Stomach smooth muscle (tissue), 2 donors: ENCODE measurements around the gene ELOVL4.

Experiments used
- H3K27ac ChIP-seq: one replicate; pipeline ENCODE4 v1.7.0; 2013; ENCODE audit warnings: mild to moderate bottlenecking, low read length, inconsistent platforms
- H3K27me3 ChIP-seq, 2 donors: one replicate each; pipeline ENCODE4 v1.7.0; 2013; ENCODE audit warnings: low read length in 2 of 2; ENCODE audit not compliant: insufficient read depth in 2 of 2, control insufficient read depth in 1 of 2
- H3K36me3 ChIP-seq, 2 donors: one replicate each; pipeline ENCODE4 v1.7.0; 2013; ENCODE audit warnings: low read length in 2 of 2; ENCODE audit not compliant: control insufficient read depth in 2 of 2, insufficient read depth in 2 of 2
- H3K4me1 ChIP-seq: one replicate; pipeline ENCODE4 v1.7.0; 2013; ENCODE audit warnings: low read length; ENCODE audit not compliant: control insufficient read depth, insufficient read depth
- H3K4me3 ChIP-seq, 2 donors: one replicate each; pipeline ENCODE4 v1.7.0; 2013; ENCODE audit warnings: low read length in 2 of 2
- H3K9ac ChIP-seq, 2 donors: one replicate each; pipeline ENCODE4 v1.7.0; 2013; ENCODE audit warnings: low read length in 2 of 2, mild to moderate bottlenecking in 1 of 2
- H3K9me3 ChIP-seq, 2 donors: one replicate each; pipeline ENCODE4 v1.7.0; 2013; ENCODE audit warnings: low read length in 2 of 2; ENCODE audit not compliant: control insufficient read depth in 2 of 2
- donor health status: healthy.
- donor health status: Pancreatic carcinoma.

ELOVL4 gene

DNA sequence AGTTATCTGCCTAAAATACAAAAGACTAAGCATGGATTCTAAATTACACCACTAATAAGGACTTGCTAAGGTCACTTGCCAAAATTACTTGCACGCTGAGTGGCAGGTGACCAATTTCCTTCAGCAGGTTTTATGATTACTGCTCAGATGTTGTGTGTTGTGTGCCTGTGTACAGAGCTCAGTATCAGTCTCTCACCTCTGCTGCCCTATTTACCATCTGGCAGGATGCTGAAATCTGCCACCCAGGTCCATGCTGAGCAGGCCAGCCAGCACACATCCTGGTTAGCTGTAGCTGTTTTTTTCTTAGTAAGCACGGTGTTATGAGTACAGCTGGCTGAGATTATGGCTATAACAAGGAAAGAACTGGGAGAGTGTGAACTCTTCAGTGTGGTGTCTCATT is 34.0 kb downstream of the ELOVL4 start:
- H3K36me3 ChIP-seq = peaks cover 0 to 4% of the 10 kb centered on the region in 2 donors
- no peaks in the 10 kb centered on the region for H3K27me3 ChIP-seq
- no peak overlapping the region for H3K27ac ChIP-seq
- H3K4me1 ChIP-seq = no peaks in the 10 kb centered on the region
- H3K9ac ChIP-seq = no peak overlapping the region
- H3K4me3 ChIP-seq = no peak overlapping the region
- no peaks in the 10 kb centered on the region for H3K9me3 ChIP-seq

DNA sequence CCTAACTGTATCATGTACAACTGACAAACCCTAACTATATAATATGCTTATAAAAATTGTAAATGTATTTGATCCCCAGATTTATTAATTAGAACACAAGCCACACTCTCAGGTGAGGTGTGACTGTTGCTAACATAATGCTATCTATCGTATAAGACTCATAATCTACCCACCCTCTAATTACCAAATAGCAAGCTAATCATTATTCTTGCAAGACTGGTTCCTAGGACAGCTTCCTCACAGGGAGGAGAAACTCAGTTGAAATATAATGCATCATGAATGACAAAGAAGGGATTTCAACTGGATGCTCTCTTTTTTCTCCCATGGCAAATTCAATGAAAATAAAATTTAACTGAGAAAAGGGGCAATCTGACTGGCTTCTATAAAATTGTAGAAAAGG is 35.4 kb downstream of the ELOVL4 start:
- Histone ChIP-seq H3K27me3 (no peaks in the 10 kb centered on the region), H3K9me3 (no peaks in the 10 kb centered on the region), H3K27ac (no peak overlapping the region), H3K4me1 (no peaks in the 10 kb centered on the region), H3K9ac (no peak overlapping the region), H3K4me3 (no peak overlapping the region), H3K36me3 (peaks cover 0 to 4% of the 10 kb centered on the region in 2 donors)

DNA sequence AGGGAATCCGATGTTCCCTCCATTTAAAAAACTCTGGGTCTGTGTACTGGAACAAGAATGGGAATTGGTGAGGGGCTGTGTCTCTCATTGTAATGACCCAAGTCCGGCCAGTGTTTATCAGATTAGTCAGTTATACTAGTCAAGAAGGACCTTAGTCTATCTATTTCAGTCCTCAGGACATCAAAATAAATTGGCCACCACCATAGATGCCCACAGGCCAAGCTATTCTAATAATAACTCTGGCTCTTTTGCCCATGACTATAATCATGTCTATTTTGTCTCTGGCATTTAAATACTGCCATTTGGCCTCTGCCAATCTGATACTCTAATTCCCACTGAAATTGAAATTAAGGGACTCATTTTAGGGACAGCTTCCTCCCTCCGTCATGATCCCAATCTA is 37.8 kb downstream of the ELOVL4 start:
- Histone ChIP-seq H3K27me3 (no peaks in the 10 kb centered on the region), H3K27ac (no peak overlapping the region), H3K4me1 (no peaks in the 10 kb centered on the region), H3K9me3 (no peaks in the 10 kb centered on the region), H3K36me3 (peaks cover 0 to 4% of the 10 kb centered on the region in 2 donors), H3K4me3 (no peak overlapping the region), H3K9ac (no peak overlapping the region)

DNA sequence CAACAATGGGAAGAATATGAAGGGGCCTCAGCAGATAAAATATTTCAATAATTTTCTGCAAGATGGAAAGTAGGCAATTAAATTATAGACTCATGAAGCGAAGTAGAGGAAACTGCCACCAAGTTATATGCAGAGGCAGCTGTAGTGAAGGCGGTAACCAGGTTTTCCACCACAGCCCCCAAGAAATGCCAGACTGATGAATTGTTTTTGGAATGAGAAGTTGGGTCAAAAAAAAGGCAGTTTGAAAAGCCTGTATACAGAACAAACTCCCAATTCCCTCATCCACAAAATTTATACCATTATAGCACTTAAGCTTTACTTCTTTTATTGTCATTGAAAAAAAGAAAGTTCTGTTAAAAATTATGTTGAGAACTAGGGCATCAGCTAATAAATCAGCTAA is 45.3 kb downstream of the ELOVL4 start:
- H3K27me3 ChIP-seq = no peaks in the 10 kb centered on the region
- no peaks in the 10 kb centered on the region for H3K36me3 ChIP-seq
- H3K9ac ChIP-seq = no peak overlapping the region
- no peak overlapping the region for H3K4me3 ChIP-seq
- no peaks in the 10 kb centered on the region for H3K4me1 ChIP-seq
- H3K9me3 ChIP-seq = no peaks in the 10 kb centered on the region
- no peak overlapping the region for H3K27ac ChIP-seq

DNA sequence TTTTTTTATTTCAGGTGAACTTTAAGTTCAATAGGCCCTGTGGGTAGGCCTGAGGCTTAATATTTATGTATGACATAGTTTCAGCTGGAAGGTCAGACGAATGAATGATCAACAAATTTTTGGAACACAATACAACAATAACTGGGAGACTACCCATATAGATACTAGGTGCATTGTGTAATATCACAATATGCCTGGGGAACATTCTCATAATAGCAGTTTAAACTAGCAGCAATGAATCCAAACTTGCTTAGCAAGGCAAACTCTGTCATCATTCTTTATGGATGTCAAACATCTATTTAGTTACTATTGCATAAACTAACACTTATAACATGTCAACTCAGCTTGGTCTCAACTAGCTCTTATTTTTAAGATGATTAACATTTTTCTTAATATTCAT is 49.3 kb downstream of the ELOVL4 start:
- no peaks in the 10 kb centered on the region for H3K36me3 ChIP-seq
- no peak overlapping the region for H3K9ac ChIP-seq
- H3K27ac ChIP-seq = no peak overlapping the region
- H3K27me3 ChIP-seq = no peaks in the 10 kb centered on the region
- no peaks in the 10 kb centered on the region for H3K4me1 ChIP-seq
- no peaks in the 10 kb centered on the region for H3K9me3 ChIP-seq
- H3K4me3 ChIP-seq = no peak overlapping the region

DNA sequence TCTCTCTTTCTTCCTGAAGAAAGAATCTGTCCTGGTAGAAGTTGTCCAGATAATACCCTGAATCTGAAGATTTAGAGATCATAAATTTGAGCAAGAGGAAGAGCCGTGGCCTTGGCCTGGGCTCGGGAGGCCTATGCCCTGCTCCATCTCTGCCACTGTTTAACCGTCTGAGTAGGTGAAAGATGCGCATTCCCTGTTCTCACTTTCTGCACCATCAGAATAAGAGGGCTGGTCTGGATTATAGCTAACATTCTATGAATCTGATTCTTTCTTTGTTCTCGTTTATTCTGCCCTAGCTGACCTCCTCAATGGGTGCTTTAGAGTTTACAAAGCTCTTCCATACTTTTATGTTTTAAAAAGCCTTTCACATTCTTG is 51.3 kb downstream of the ELOVL4 start:
- no peaks in the 10 kb centered on the region for H3K36me3 ChIP-seq
- H3K9ac ChIP-seq = no peak overlapping the region
- no peaks in the 10 kb centered on the region for H3K9me3 ChIP-seq
- H3K27me3 ChIP-seq = no peaks in the 10 kb centered on the region
- H3K4me1 ChIP-seq = no peaks in the 10 kb centered on the region
- no peak overlapping the region for H3K4me3 ChIP-seq
- H3K27ac ChIP-seq = no peak overlapping the region

DNA sequence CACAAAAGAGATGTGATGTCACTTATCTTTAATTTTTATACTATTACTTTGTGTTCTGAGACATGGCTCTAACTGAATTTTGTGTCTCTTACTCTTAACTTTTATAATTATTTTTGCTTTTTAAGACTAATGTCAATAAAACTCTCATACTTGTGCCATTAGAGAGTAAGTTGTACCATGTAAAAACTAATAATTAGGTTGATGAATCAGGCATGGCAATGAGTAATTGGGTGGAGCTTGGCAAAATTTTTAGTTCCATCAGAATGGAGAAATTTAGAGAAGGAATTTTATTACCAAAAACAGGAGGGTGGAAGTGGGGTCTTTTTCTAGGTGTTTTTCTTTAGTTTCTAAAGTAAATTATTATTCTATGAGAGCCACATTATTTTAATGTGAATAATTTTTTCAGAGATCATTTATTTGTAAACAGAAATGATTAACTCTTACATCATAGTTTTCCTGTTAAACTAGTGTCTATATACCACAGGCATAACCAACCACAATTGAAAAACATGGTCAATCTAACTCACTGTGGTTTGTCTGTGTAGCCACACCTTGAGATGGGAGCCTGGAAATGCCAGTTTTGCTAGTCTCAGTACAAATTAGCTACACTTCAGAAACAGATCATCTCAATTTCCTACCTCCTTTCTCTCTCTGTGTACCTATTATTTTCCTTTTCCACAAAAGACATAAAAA is 51.8 kb downstream of the ELOVL4 start:
- Histone ChIP-seq H3K36me3 (no peaks in the 10 kb centered on the region), H3K4me3 (no peak overlapping the region), H3K9me3 (no peaks in the 10 kb centered on the region), H3K9ac (no peak overlapping the region), H3K4me1 (no peaks in the 10 kb centered on the region), H3K27ac (no peak overlapping the region), H3K27me3 (no peaks in the 10 kb centered on the region)

DNA sequence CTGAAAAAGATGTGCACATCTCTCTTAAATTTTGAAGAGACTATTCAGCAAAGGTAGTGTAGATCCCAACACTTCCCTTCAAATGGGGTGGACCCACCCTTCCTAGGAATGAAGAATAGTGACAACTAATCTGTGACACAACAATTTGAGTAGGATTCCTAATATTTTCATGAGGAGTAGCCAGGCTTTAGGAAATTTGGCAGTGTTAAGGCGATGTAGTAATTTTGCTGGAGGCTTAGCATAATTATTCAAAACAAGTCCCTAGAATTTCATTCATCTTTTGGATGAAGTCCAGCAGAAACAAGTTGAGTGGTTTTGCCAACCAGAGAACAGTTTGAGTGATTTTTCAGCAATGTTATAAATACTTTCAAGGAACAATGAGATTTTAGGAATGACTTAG is 52.4 kb downstream of the ELOVL4 start:
- Histone ChIP-seq H3K9me3 (no peaks in the 10 kb centered on the region), H3K9ac (no peak overlapping the region), H3K4me1 (no peaks in the 10 kb centered on the region), H3K4me3 (no peak overlapping the region), H3K27ac (no peak overlapping the region), H3K27me3 (no peaks in the 10 kb centered on the region), H3K36me3 (no peaks in the 10 kb centered on the region)

DNA sequence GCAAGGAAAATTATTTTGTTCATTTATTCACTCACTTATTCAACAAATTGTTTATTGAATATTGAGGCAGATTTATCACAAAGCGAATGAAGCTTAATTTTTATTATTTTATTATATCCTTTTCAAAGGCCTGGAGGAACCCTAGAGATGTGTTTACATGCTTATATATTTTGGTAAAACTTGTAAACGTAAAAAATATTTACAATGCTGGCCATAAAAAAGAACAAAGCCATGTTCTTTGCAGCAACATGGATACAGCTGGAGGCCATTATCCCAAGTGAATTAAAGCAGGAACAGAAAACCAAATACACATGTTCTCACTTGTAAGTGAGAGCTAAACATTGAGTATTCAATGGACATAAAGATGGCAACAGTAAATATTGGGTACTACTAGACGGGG is 58.8 kb downstream of the ELOVL4 start:
- H3K36me3 ChIP-seq = no peaks in the 10 kb centered on the region
- H3K9ac ChIP-seq = no peak overlapping the region
- no peak overlapping the region for H3K27ac ChIP-seq
- no peaks in the 10 kb centered on the region for H3K9me3 ChIP-seq
- H3K4me1 ChIP-seq = no peaks in the 10 kb centered on the region
- H3K4me3 ChIP-seq = no peak overlapping the region
- no peaks in the 10 kb centered on the region for H3K27me3 ChIP-seq

DNA sequence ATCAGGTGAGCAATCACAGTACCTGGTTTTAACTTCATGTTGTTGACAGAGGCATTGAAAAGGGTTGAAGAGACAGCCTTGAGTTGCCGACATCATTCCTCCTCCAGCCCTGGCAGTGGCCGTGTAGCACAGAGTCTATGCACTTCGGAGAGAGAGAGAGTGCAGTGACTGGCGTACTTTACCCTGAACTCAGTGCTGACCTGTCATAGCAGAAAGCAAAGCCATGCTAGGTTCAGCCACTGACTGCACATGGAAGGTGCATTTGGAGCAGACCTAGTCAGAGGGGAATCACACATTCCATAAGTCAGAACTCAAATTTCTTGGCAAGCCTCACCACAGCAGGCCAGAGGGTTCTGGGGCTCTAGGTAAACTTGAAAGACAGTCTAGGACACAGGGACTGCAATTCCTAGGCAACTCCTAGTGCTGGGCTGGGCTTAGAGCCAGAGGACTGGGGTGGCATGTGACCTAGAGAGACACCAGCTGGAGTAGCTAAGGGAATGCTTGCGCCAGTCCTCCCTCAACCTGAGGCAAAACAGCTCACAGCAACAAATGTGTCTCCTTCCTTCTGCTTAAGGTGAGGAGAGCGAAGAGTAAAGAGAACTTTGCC is 69.1 kb downstream of the ELOVL4 start:
- no peak overlapping the region for H3K9ac ChIP-seq
- H3K36me3 ChIP-seq = no peaks in the 10 kb centered on the region
- no peaks in the 10 kb centered on the region for H3K4me1 ChIP-seq
- H3K4me3 ChIP-seq = no peak overlapping the region
- no peak overlapping the region for H3K27ac ChIP-seq
- no peaks in the 10 kb centered on the region for H3K27me3 ChIP-seq
- H3K9me3 ChIP-seq = no peaks in the 10 kb centered on the region

DNA sequence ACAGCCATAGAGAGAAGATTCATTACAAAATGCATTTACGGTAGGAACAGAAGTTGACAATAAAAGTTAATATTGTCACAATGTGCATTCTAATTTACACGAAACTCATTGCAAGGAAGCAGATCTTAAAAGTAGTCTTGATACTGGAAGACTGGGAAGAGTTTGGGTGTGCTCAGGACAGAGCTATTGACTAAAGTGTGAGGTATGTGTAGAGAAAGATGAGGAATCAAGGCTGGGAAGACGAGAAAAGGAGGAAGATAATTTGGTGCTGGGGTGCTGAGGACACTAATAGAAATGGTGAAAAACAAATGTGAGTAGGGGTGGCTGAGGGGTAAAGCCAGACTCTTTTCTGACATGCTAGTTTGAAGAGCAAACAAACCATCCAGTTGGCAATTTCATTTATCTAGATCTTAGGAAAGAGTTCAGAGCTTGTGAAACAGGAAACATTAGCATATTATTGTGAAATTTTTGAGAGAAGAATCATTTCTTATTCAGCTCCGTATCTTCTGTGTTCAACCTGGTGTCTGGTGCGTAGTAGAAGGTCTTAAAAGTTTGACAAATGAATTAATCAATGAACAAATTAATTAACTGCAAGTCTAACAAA is 72.7 kb downstream of the ELOVL4 start:
- Histone ChIP-seq H3K9me3 (no peaks in the 10 kb centered on the region), H3K27ac (no peak overlapping the region), H3K4me1 (no peaks in the 10 kb centered on the region), H3K9ac (no peak overlapping the region), H3K4me3 (no peak overlapping the region), H3K27me3 (no peaks in the 10 kb centered on the region), H3K36me3 (no peaks in the 10 kb centered on the region)
